Ovary (tissue), 3 donors: ENCODE data around the gene NWD2.

Experiments
- CTCF ChIP-seq, 3 donors: fragments of 450-650 bp in 2 of 3; fragments of 200-600 bp in 1 of 3; IDR thresholded peaks; one replicate each; pipeline versions ENCODE4 v1.5.1 to v1.8.0; 2016 to 2022; ENCODE audit warnings: antibody characterized with exemption in 3 of 3, mild to moderate bottlenecking in 1 of 3
- EP300 ChIP-seq: sonication (generic); formaldehyde crosslinking; IDR thresholded peaks from one replicate; pipeline ENCODE4 v1.6.1; 2017; ENCODE audit warnings: antibody characterized with exemption
- POLR2A ChIP-seq: fragments of 450-650 bp; IDR thresholded peaks from one replicate; pipeline ENCODE4 v1.6.1; 2017; ENCODE audit warnings: antibody characterized with exemption, mild to moderate bottlenecking, moderate library complexity
- donor health status: DM: no; HTN: no; CAD: no.

- TF ChIP-seq POLR2A (no peak), CTCF (IDR thresholded peaks at IDR 0.05) (no peak), EP300 (no peak)
These were observed 192.6 kb downstream of the NWD2 start for GRCh38 chr4:37437163-37437562.
